Thyroid gland (tissue), 4 donors: ENCODE results near the gene SLC35E1.

Experiments
- CTCF ChIP-seq, 6 experiments: fragments of 200-600 bp in 3 of 6; fragments of 450-650 bp in 3 of 6; sonication (generic) in 3 of 6; IDR thresholded peaks; one replicate each; pipeline ENCODE4 v1.5.1; 2016 to 2019; ENCODE audit warnings: antibody characterized with exemption in 6 of 6, mild to moderate bottlenecking in 2 of 6, inconsistent platforms in 1 of 6, moderate library complexity in 1 of 6
- POLR2A ChIP-seq, 2 donors: fragments of 450-650 bp; IDR thresholded peaks; one replicate each; pipeline ENCODE4 v1.6.1; 2017; ENCODE audit warnings: antibody characterized with exemption in 2 of 2, mild to moderate bottlenecking in 2 of 2, moderate library complexity in 1 of 2

- no peak for TF ChIP-seq CTCF (IDR thresholded peaks at IDR 0.05)
- no peak for TF ChIP-seq POLR2A (IDR thresholded peaks at IDR 0.05)
These were observed 39.6 kb downstream of the SLC35E1 start for GRCh38 chr19:16532440-16533234.
